Subcutaneous preadipocyte (primary cell): ENCODE data around the gene IFT27. TPM values are rescaled to one million over a fixed set of nuclear protein-coding genes. Genes with fewer than 3 reads are reported as not detected.

Experiments used
- total RNA-seq: library from RNA; depleted of rRNA; stranded (reverse); fragments of >200 nt; gene quantifications from 2 replicates; pipeline ENCODE4 v1.2.3, GENCODE V29; 2012

The IFT27 gene
- 15.8 and 17.2 TPM in 2 replicates for total RNA-seq

GRCh38 chr22:36775964-36776669, at the start of gene IFT27:
TSS of gene IFT27 (minus strand) at chr22:36776119. CDS start at chr22:36775707, 412 bp downstream.

GRCh38 chr22:36816636-36817524, 41.0 kb upstream of the IFT27 start, which contains the start of gene PVALB:
TSS of gene PVALB (minus strand) at chr22:36817035. CDS start at chr22:36817005, 30 bp downstream.

Other genes starting within 250 kb of the IFT27 start
- 369 and 397 TPM in 2 replicates for gene EIF3D, start 247.0 kb downstream of the IFT27 start, total RNA-seq
- gene CACNG2, start 72.4 kb downstream of the IFT27 start, total RNA-seq, result not detected in 2 replicates
- gene PVALB, start 40.9 kb upstream of the IFT27 start, total RNA-seq, result not detected in 2 replicates
- not detected in 2 replicates for gene NCF4, start 84.9 kb upstream of the IFT27 start, total RNA-seq
- gene CSF2RB, start 137.5 kb upstream of the IFT27 start, total RNA-seq, result not detected in 2 replicates
- 26.5 and 26.8 TPM in 2 replicates for gene TST, start 243.3 kb upstream of the IFT27 start, total RNA-seq
- gene MPST, start 243.6 kb upstream of the IFT27 start, total RNA-seq, result 48.5 and 66.1 TPM in 2 replicates